Endothelial cell of umbilical vein (primary cell): ENCODE data around the gene LAMB3. TPM values are rescaled to one million over a fixed set of nuclear protein-coding genes. Genes with fewer than 3 reads are reported as not detected.

Experiments used
- BruUV-seq: library from RNA; stranded (reverse); fragments of 400-500 nt; replicated peaks from 2 replicates; lab custom pipeline; 2021; lab: Mats Ljungman, UMichigan
- CTCF ChIA-PET: fragments of 300-600, 350-600 bp; sonication (Branson Sonifier 250); formaldehyde crosslinking; loops from one replicate; lab custom pipeline; 2021; ENCODE audit warnings: antibody characterized with exemption, inconsistent platforms; lab: Charles Lee
- POLR2A ChIA-PET: fragments of 300-600, 350-600 bp; sonication (Branson Sonifier 250); formaldehyde crosslinking; loops from one replicate; lab custom pipeline; 2021; ENCODE audit warnings: antibody characterized with exemption, inconsistent platforms; lab: Charles Lee
- DNase-seq: peaks from one replicate; pipeline ENCODE4 v3.0.0-alpha.2; 2011; ENCODE audit warnings: low read depth, low spot score
- FAIRE-seq: peaks from 2 replicates; lab custom pipeline; 2011; peaks lifted over from hg19 to GRCh38; lab: Jason Lieb, UNC
- H2AFZ ChIP-seq: 2 replicates; pipeline ENCODE4 v1.6.0; 2012; ENCODE audit warnings: low read depth, low read length, control low read depth, inconsistent platforms
- H3K27ac ChIP-seq: 2 replicates; pipeline ENCODE4 v1.5.1; 2011; ENCODE audit warnings: low read depth, mild to moderate bottlenecking, control low read depth, low read length, moderate library complexity; ENCODE audit not compliant: insufficient read depth
- H3K27me3 ChIP-seq, 2 experiments: 2 replicates each; pipeline versions ENCODE4 v1.6.0 to v1.6.1; 2011; ENCODE audit warnings: low read length in 2 of 2, mixed read lengths in 1 of 2; ENCODE audit not compliant: control insufficient read depth in 2 of 2, insufficient read depth in 2 of 2
- H3K36me3 ChIP-seq, 2 experiments: 2 replicates in 1 of 2; 3 replicates in 1 of 2; pipeline ENCODE4 v1.5.1; 2011; ENCODE audit warnings: low read length in 2 of 2, mild to moderate bottlenecking in 1 of 2, moderate library complexity in 1 of 2; ENCODE audit not compliant: control insufficient read depth in 2 of 2, insufficient read depth in 2 of 2; ENCODE audit errors: extremely low read depth in 1 of 2
- H3K4me1 ChIP-seq: 3 replicates; pipeline ENCODE4 v1.5.1; 2011; ENCODE audit warnings: mild to moderate bottlenecking, low read length; ENCODE audit not compliant: control insufficient read depth, insufficient read depth; ENCODE audit errors: extremely low read depth
- H3K4me2 ChIP-seq: 2 replicates; pipeline ENCODE4 v1.6.1; 2011; ENCODE audit warnings: low read length, control low read depth, mixed read lengths; ENCODE audit not compliant: insufficient read depth
- H3K4me3 ChIP-seq, 3 experiments: fragments of 200-600 bp in 1 of 3; sonication (generic), shearing (Covaris generic) in 1 of 3; replicated peaks in 1 of 3; 2 replicates each; pipeline ENCODE4 v1.5.1; 2011 to 2016; ENCODE audit warnings: control low read depth in 3 of 3, low read length in 3 of 3, mild to moderate bottlenecking in 2 of 3, inconsistent platforms in 1 of 3, low read depth in 1 of 3, moderate library complexity in 1 of 3; ENCODE audit not compliant: insufficient read depth in 1 of 3
- H3K79me2 ChIP-seq: 2 replicates; pipeline ENCODE4 v1.6.0; 2012; ENCODE audit warnings: low read length, inconsistent platforms; ENCODE audit not compliant: control insufficient read depth, insufficient read depth
- H3K9ac ChIP-seq: replicated peaks from 2 replicates; pipeline ENCODE3; 2011; ENCODE audit warnings: low read length, control low read depth; ENCODE audit not compliant: insufficient read depth; ENCODE audit errors: extremely low read depth
- H3K9me1 ChIP-seq: replicated peaks from 3 replicates; pipeline ENCODE4 v1.6.0; 2011; ENCODE audit warnings: mild to moderate bottlenecking, low read length; ENCODE audit not compliant: control insufficient read depth, insufficient read depth; ENCODE audit errors: extremely low read depth
- H3K9me3 ChIP-seq: replicated peaks from 2 replicates; pipeline ENCODE4 v1.5.1; 2012; ENCODE audit warnings: low read length, inconsistent platforms; ENCODE audit not compliant: control insufficient read depth, insufficient read depth
- H4K20me1 ChIP-seq: replicated peaks from 2 replicates; pipeline ENCODE3; 2011; ENCODE audit warnings: mild to moderate bottlenecking, low read length; ENCODE audit not compliant: control insufficient read depth, insufficient read depth; ENCODE audit errors: extremely low read depth
- EZH2 ChIP-seq: IDR thresholded peaks from 2 replicates; pipeline ENCODE4 v1.6.1; 2012; ENCODE audit warnings: borderline replicate concordance, low read depth, mild to moderate bottlenecking, moderate library complexity, low read length, inconsistent platforms; ENCODE audit not compliant: severe bottlenecking
- FOS ChIP-seq: IDR thresholded peaks from 2 replicates; pipeline ENCODE4 v1.6.1; 2011; ENCODE audit warnings: mild to moderate bottlenecking, low read length, moderate library complexity, borderline replicate concordance; ENCODE audit not compliant: insufficient read depth
- GATA2 ChIP-seq: IDR thresholded peaks from 2 replicates; pipeline ENCODE4 v1.7.0; 2011; ENCODE audit warnings: low read depth, mild to moderate bottlenecking, moderate library complexity, mixed read lengths, low read length; ENCODE audit not compliant: insufficient read length, insufficient read depth
- JUN ChIP-seq: IDR thresholded peaks from 2 replicates; pipeline ENCODE4 v1.6.1; 2011; ENCODE audit warnings: borderline replicate concordance, low read depth; ENCODE audit not compliant: insufficient read length, insufficient read depth
- MYC ChIP-seq: IDR thresholded peaks from one replicate; pipeline ENCODE4 v1.6.1; 2011; ENCODE audit warnings: mild to moderate bottlenecking, low read depth, low read length
- POLR2A ChIP-seq: IDR thresholded peaks from 2 replicates; pipeline ENCODE4 v1.6.1; 2012; ENCODE audit warnings: low read depth, mild to moderate bottlenecking, control low read depth, low read length
- POLR2AphosphoS5 ChIP-seq: IDR thresholded peaks from 2 replicates; pipeline ENCODE4 v1.6.1; 2012; ENCODE audit warnings: low read depth, mild to moderate bottlenecking, control low read depth, low read length, moderate library complexity; ENCODE audit not compliant: insufficient read depth
- dilution Hi-C: fragments of 300-500 bp; cut with MboI; formaldehyde crosslinking; loops from one replicate; pipeline ENCODE4 v1.15.0; 2019; ENCODE audit warnings: low sequenced_read_pairs; ENCODE audit not compliant: extremely low pct_ligation_motif_present
- intact Hi-C: fragments of 100-400 bp; cut with micrococcal nuclease; formaldehyde crosslinking; loops from one replicate; pipeline ENCODE4 v1.10.0; 2022
- polyA plus RNA-seq, 4 experiments: library from polyadenylated mRNA; depleted of rRNA in 3 of 4; stranded (reverse) in 3 of 4; unstranded in 1 of 4; fragments of >200 nt; gene quantifications; 2 replicates each; pipeline versions ENCODE4 v1.2.1 to v1.2.3, GENCODE V29; 2011 to 2012; ENCODE audit warnings: missing spikeins in 1 of 4
- total RNA-seq: library from RNA; stranded (reverse); gene quantifications from 2 replicates; pipeline ENCODE4 v1.2.3, GENCODE V29; 2021
- TF ChIP-seq, protein P1 (sequence below): IDR thresholded peaks from 2 replicates; pipeline ENCODE4 v1.6.1; 2011; ENCODE audit not compliant: insufficient read depth, insufficient read length
- TF ChIP-seq, protein P2 (sequence below), 2 donors: IDR thresholded peaks; 1 replicate in 1 of 2; 2 replicates in 1 of 2; pipeline ENCODE4 v1.5.1; 2011; ENCODE audit warnings: low read length in 2 of 2, mild to moderate bottlenecking in 2 of 2, moderate library complexity in 2 of 2, control low read depth in 1 of 2, inconsistent platforms in 1 of 2, low read depth in 1 of 2; ENCODE audit not compliant: insufficient read depth in 1 of 2; ENCODE audit errors: extremely low read depth in 1 of 2

Gene LAMB3
- total and polyA plus RNA-seq, 2 donors (not counting 3 experiments of a cell fraction or from before 2014, with no cell fraction given), result 2.6 to 3.1 TPM

DNA sequence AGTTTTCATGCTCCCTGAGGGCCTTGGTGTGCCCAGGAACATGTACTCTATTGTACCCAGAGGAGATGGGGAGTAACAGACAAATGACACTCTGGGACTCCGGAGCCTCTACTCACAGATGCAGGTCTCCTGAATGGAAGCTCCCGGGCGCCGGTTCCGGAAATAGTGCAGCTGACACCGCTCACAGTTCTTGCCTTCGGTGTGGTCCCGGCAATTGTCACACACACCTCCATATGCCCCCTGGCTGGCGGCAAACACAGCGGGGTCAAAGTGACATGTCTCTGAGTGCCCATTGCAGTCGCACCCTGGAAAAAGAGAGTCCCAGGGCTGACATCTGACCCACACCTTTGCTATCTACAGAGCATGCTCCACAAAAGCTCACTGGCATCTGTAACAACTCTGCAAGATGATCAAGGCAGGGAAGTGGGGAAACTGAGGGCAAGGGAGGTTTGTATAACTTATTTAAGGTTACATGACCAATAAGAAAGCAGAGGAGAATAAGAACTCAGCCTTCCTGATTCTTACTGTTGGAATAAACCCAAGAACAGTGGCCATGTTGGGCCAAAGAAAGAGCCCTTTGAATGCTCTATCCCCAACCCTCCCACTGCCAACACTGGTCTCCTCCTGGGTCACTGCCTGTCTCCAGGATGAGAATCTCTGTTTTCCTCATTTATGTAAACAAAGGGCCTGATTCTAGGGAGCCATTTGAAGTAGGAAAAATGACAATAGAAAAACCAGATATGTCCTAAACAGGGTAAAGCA is 22.4 kb downstream of the LAMB3 start:
- POLR2A ChIA-PET, result no interaction called here
- Histone ChIP-seq H3K36me3 (no peaks in the 10 kb centered on the region), H3K4me2 (no peak overlapping the region), H3K4me1 (no peaks in the 10 kb centered on the region), H3K9me3 (no peaks in the 10 kb centered on the region), H3K9me1 (no peaks in the 10 kb centered on the region), H3K79me2 (no peaks in the 10 kb centered on the region), H4K20me1 (no peaks in the 10 kb centered on the region), H3K4me3 (no peak overlapping the region), H3K9ac (no peak overlapping the region), H2AFZ (no peak overlapping the region), H3K27me3 (no peaks in the 10 kb centered on the region), H3K27ac (no peak overlapping the region)
- intact Hi-C loops (loop anchor here (5.0 kb wide), 1 partner anchor 38 kb away; no protein-coding TSS in a partner anchor), dilution Hi-C loops (no loop called here)
- TF ChIP-seq EZH2 (no peak), GATA2 (no peak), POLR2AphosphoS5 (no peak), POLR2A (no peak), FOS (no peak), MYC (no peak), JUN (no peak)
- TF ChIP-seq, protein P1, sequence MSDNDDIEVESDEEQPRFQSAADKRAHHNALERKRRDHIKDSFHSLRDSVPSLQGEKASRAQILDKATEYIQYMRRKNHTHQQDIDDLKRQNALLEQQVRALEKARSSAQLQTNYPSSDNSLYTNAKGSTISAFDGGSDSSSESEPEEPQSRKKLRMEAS, result no peak
- TF ChIP-seq, protein P2, sequence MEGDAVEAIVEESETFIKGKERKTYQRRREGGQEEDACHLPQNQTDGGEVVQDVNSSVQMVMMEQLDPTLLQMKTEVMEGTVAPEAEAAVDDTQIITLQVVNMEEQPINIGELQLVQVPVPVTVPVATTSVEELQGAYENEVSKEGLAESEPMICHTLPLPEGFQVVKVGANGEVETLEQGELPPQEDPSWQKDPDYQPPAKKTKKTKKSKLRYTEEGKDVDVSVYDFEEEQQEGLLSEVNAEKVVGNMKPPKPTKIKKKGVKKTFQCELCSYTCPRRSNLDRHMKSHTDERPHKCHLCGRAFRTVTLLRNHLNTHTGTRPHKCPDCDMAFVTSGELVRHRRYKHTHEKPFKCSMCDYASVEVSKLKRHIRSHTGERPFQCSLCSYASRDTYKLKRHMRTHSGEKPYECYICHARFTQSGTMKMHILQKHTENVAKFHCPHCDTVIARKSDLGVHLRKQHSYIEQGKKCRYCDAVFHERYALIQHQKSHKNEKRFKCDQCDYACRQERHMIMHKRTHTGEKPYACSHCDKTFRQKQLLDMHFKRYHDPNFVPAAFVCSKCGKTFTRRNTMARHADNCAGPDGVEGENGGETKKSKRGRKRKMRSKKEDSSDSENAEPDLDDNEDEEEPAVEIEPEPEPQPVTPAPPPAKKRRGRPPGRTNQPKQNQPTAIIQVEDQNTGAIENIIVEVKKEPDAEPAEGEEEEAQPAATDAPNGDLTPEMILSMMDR (IDR thresholded peaks at IDR 0.05; ENCODE audit: extremely low read depth in 1 of 2, insufficient read depth in 1 of 2, low read depth in 1 of 2, low read length in 2 of 2), result no peak
- CTCF ChIA-PET, result interaction anchor here (1.0 to 10.2 kb wide), 15 partner anchors 9 to 64 kb away, joined by 3 to 119 read pairs (median 6); partner anchors contain the start of gene G0S2
- BruUV-seq, result no TSS peak
- FAIRE-seq (no peak), DNase-seq (no peak)
